GM21723 (cell line): ENCODE data around the gene SGTA.

Source experiments
- ATAC-seq: cut with Tn5 transposase; IDR thresholded peaks from one replicate; pipeline ENCODE4 v1.9.1; 2021; ENCODE audit warnings: mild to moderate bottlenecking, moderate library complexity; ENCODE audit not compliant: unreplicated experiment

SGTA gene

DNA sequence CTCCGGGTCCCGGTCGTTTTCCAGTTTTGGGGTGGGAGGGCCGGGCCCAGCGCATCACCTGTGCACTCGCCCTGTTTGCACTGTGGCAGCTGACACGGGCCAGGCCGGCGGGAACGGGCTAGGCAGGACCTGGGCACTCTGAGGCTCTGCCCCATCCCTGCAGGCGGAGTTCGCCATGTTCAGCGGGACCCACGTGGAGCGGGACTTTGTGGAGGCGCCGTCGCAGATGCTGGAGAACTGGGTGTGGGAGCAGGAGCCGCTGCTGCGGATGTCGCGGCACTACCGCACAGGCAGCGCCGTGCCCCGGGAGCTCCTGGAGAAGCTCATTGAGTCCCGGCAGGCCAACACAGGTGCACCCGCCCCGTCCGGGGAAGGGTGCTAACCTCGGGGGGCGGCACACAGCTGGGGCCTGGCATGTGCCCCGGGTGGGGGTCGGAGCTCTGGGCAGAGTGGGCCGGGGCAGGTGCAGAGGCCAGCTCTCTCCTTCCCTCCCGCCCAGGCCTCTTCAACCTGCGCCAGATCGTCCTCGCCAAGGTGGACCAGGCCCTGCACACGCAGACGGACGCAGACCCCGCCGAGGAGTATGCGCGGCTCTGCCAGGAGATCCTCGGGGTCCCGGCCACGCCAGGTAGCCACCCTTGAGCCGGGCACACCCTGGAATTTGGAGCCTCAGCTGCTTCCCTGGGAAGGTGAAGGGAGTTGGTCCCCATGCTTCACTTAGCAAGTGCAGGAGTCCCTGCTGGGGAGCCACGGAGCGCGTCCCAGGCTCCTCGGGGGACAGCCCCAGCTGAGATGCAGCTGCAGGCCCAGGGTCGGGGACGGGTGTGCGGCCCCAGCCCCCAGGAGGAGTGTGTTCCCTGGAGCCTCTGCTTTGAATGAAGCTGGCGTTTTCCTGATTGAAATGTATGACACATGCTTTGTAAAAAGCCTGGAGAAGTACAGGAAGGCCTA lies 27.3 kb upstream of the SGTA start:
- ATAC-seq = no peak

DNA sequence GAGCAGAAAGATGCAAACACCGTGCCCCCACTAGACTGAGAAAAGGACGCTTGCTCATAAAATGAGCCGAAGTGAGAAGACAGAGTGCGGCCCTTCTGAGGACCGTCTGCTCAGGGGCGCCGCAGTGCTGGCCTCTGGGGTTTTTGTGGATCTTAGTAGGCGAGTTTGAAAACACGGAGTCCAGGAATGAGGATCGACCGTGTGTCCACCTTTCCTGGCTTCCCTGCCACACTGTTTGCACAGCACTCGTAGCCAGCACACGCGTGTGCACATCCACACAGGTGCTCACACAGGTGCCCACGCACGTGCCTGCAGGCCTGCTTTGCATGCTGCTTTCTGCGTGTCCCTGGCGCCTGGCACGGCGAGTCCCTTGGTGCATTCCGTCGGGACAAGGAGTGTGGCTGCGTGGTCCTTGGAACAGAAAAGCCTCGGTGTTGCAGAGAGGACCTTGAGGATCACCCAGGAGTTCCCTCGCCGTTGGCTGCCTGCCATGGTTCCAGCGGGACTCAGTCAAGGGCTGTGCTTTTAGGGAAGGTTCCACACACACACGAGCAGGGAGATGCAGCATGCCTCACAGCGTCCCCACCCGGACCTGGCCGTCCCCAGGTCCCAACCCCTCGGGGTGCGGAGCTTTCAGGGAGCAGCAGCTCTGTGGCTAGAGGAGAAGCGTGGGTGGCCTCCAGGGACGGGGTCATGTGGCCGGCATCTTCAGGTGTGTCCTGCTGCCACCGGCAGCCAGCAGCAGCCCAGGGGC lies 26.5 kb upstream of the SGTA start:
- ATAC-seq = no peak

DNA sequence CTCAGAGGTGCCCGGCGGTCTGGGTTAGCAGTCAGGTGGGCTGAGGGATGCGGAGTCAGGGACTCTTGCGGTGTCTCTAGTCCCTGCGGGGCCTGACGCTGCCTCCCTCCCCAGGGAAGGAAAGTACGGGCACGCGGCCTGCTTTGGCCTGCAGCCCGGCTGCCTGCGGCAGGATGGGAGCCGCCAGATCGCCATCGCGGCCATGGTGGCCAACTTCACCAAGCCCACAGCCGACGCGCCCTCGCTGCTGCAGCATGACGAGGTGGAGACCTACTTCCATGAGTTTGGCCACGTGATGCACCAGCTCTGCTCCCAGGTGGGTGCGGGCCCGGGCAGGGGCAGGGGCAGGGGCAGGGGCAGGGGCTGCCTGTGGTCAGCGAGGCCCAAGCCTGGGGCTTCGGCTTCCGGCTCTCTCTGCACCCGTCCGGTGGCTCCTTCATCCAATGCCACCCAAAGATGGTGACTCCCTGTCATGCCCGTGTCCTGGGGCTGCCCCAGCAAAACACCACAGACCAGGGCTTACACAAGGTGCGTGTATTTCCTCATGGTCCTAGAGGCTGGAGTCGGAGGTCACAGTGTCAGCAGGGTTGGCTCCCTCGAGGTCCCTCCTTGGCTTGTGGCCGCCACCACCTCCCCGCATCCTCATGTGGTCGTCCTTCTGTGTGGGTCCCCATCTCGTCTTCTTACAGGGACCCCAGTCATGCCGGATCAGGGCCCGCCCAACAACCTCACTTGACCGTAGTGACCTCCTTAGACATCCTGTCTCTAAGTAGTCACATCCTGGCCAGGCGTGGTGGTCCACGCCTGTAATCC lies 25.3 kb upstream of the SGTA start:
- no peak for ATAC-seq

DNA sequence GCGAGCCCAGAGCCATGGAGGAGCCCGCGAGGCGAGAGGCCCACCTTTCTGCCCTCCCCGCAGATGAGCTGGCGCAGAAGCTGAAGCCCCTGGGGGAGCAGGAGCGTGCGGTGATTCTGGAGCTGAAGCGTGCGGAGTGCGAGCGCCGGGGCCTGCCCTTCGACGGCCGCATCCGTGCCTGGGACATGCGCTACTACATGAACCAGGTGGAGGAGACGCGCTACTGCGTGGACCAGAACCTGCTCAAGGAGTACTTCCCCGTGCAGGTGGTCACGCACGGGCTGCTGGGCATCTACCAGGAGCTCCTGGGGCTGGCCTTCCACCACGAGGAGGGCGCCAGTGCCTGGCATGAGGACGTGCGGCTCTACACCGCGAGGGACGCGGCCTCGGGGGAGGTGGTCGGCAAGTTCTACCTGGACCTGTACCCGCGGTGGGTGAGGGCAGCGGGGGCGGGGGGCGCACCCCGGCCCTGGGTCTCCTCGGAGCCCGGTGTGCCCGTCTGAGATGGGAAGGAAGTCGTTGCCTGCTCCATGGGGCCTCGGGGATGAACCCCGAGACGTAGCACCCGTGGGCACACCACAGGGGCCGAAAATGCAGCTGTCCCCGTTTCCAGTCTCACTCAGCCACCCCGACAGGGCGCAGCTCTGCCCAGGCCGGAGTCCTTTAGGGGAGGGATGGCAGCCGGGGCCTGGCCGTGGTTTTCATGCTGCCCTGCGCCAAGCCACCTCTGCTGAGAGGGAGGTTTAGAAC lies 24.5 kb upstream of the SGTA start:
- no peak for ATAC-seq

DNA sequence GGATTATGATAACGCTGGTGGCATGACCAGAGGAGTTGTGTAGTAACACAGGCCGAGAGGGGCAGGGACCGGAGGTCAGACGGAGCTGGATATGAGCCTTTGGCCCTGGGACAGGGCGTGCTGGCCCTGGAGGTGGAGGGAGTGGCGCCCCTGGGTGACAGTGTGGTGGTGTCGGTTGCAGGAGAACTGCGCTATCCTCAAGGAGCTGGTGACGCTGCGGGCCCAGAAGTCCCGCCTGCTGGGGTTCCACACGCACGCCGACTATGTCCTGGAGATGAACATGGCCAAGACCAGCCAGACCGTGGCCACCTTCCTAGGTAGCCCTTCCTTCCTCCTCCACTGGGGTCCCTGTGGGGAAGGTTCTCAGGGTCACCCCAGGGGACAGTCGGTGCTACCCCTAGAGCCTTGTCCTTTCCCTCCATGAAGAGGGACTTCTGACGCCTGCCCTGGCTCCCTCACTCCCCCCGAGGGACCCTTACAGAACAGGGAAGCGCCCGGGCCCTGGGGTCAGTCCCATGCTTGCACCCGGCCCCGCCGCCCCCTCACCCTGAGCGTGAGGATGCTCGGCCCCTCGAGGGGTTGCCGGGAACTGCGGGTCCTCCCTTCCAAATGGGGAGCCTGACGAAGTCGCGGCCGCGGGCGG lies 23.8 kb upstream of the SGTA start:
- no peak for ATAC-seq

DNA sequence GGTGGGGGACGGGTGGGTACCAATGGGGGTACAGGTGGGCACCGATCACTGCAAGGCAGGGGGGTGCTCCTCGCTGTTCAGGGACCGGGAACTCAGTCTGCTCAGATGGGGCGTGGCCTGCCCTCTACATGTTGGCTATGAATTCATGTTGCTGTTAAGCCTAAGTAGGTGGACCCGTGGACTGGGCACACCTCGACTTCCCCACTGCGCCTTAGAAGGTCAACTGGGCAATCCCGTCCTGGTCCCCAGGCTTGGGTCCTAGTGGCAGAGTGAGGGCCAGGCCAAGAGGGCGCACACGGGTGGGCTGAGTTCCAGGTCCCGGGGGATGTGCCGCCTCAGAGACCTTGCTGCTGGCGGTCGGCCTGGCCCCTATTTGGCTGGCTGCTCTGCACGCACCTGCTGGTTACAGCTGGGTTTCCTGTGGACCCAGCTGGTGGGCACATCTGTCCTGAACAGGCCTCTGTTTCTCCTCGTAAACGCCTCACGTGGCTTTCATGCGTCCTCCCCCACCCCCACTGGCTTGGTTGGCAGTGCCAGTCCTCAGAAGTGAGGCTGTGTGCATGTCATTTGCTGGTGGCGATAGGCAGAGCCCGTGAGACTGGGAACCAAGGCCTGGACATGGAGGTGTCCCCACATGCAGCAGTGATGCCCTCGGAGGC lies 23.0 kb upstream of the SGTA start:
- ATAC-seq = no peak

DNA sequence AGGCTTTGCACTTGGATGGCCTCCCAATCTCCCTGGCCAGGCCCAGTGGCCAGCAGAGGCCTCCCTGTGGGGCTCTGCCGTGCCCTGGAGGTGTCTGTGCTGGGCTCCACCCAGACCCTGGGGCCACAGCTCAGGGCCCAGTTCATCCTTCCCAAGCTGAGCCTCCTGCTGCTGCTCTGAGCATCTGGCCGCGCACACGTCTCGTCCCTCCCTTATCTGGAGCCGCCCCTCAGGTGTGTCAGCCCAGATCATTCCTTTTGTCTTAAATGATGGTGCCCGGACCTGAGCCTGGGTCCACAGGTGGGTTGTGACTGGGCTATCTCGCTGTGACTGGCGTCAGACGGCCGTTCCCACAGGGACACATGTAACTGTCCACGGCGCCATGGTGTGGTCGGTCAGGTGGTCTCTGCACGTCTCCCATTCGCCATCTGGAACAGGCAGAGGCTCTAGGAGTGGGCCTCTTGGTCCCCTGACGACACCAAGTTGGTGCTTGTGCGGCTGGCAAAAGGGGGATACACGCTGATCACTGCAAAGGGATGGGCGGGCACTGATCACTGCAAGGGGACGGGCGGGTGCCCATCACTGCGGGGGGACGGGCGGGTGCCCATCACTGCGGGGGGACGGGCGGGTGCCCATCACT lies 22.3 kb upstream of the SGTA start:
- ATAC-seq = no peak

DNA sequence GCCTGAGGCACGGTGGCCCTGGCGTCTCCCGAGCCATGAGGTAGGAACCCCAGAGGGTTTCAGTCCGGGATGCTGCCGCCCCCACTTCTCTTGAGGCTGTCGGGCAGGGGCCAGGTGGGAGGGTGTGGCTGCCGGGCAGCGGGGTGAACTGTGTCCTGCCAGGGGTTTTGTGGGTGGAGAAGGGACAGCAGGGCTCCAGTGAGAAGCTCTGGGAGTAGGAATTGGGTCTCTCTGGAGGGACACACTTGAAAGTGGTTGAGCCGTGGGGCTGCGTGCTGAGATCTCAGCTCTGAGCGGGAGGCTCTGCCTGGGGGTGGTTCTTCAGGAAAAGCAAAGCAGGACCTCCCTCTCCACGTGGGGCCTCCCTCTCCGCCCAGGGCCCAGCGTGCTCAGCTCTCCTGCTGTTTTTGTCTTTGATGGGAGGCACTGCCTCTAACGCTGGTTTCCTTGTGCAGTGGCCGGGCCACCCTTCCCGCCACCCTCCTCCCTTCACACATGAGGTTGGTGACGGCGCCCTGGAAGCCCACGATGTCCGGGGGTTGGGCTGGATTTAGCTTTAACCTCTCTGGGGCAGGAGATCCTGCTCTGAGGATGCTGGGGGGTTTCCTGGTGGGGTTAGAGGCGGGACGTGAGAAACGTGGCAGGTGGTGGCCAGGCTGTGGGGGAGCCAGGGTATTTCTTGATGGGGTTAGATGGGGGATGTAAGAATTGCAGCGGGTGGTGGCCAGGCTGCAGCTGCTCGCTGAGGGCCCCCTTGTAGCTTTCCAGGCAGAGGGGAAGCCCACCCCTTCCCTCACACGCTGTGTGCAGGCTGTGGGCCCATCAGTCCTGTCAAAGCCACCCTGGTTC lies 21.3 kb upstream of the SGTA start:
- no peak for ATAC-seq

DNA sequence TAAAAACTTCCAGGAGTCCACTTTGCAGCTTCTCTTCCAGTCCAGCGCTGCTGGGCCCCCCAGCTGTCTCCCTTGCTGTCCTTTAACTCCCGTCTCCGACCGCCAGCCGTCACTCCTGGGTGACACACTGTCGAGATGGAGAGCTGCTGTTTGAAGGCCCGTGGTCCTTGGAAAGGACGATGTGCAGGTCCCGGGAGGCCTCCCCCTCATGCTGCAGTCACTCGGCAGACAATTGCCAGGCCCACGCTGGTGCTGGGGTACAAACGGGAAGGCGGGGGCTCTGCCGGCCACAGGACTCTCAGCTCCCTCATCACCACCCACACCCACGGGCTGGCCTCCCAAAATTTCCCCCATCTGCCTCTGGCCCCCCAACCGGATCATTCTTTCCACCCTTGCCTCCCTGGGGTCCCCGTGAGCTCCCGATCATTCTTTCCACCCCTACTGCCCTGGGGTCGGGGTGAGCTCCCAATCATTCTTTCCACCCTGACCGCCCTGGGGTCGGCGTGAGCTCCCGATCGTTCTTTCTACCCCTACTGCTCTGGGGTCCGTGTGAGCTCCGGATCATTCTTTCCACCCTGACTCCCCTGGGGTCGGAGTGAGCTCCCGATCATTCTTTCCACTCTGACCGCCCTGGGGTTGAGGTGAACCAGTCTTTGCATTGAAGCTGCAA lies 20.5 kb upstream of the SGTA start:
- ATAC-seq = no peak

DNA sequence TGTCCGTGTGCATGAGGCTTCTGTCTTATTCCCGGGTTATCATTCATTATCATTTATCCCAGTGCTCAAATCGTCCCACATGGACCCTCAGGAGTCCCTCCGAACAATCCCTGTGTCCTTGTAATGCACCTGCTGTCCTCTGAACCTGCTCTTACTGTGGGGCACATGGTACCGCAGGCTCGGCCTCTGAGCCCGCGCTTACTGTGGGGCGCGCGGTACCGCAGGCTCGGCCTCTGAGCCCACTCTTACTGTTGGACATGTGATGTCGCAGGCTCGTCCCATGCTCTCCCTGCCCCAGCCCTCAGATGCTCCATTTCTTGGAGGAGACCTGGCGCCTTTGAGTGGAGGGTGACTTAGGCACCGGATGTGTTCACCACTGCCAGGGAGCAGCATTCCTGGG lies 19.8 kb upstream of the SGTA start:
- ATAC-seq = no peak

DNA sequence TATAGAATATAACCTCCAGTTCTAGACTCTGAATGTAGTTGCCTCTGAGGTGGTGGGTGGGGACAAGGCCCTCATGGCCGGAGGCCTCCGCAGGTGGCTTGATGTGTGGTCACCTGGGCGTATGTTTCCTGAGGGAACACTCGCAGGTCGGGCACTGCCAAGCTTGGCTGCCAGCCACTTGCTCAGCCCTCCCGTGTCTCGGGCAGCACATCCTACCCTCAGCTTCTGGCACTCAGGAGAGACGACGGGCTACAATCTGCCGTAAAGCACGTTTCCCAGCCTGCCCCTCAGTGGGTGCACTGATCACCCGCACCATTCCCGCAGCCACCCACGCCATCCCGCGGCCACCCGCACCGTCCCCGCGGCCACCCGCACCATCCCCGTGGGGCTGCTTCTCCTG lies 17.4 kb upstream of the SGTA start:
- ATAC-seq = no peak

DNA sequence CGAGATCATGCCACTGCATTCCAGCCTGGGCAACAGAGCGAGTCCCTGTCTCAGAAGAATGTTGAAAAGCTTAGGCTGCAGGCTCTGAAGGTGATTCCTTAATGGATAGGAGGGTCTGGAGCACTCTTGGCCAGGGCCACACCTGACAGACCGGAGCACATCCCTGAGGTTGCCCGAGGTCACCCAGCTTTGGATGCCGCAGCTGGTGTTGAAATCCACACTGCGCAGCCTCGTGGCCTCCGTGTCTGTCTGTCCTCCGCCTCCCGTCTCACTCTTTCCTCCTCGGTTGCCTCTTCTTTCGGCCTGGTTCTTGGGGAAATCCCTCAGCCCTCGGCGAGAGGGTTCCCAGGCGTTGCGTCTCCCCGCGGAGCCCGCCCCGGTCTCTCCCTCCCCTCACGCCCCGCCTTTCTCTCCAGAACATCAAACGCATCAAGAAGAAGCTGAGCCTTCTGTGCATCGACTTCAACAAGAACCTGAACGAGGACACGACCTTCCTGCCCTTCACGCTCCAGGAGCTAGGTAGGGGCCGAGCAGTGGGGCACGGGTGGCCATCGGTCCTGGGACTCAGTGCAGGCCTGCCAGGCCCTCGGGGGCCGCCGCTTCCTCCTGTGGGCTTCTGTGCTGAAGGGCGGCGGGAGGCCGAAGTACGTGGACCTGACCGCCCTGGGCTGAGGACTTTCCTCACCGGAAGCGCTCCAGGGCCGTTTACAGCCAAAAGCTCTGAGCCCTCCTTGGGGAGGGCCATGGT lies 16.4 kb upstream of the SGTA start:
- no peak for ATAC-seq

DNA sequence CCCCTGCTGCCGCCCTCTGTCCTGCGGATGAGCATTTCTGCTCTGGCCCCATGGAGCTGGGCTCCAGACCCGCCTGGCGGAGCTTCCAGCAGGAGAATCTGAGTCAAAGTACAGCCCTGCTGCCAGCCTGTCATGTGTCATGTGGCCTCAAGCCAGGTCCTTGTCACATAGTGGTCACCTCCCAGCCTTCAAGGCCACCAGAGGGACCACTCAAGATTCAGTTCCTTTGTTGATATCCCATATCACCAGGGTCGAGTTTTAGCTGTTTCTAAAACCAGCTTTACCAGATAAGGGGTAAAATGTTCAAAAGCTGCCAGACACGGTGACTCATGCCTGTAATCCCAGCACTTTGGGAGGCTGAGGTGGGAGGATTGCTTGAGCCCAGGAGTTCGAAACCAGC lies 15.7 kb upstream of the SGTA start:
- ATAC-seq = no peak

DNA sequence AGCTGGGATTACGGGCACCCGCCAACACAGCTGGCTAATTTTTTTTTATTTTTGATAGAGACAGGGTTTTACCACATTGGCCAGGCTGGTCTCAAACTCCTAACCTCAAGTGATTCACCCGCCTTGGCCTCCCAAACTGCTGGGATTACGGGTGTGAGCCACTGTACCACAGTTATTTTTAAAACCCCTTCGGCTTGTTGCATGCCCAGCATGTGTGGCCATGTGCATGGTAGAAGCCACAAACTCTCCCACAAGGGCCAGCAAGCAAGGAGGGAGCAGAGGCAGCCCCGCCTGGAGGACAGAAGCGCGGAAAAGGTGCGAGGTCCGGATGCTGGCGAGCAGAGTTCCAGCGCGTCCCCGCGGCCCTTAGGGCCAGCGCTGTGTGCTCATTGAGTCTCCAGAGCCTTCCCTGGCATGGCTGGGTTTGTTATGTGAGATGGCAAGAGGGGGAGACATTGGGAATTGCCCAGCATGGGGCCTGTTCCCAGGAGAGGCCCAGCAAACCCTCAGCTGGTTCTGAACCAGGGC lies 15.1 kb upstream of the SGTA start:
- ATAC-seq = no peak

DNA sequence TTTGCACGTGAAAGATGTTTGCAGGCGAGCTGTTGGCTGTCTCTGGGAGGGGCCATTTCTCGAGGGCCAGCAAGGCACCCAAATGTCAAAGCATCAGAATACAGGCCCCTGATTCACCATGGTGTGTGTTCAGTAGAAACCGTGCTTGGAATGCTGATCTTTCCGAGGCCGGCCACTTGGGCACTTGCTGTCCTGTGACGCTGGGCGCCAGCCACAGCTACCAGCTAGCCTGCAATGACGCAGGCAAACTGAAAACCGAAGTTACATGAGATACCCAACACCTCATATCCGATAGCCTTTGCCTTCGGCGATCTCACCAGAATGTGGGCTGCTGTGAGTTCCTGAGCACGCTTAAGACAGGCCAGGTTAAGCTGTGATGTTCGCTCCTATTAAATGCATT lies 14.2 kb upstream of the SGTA start:
- no peak for ATAC-seq

DNA sequence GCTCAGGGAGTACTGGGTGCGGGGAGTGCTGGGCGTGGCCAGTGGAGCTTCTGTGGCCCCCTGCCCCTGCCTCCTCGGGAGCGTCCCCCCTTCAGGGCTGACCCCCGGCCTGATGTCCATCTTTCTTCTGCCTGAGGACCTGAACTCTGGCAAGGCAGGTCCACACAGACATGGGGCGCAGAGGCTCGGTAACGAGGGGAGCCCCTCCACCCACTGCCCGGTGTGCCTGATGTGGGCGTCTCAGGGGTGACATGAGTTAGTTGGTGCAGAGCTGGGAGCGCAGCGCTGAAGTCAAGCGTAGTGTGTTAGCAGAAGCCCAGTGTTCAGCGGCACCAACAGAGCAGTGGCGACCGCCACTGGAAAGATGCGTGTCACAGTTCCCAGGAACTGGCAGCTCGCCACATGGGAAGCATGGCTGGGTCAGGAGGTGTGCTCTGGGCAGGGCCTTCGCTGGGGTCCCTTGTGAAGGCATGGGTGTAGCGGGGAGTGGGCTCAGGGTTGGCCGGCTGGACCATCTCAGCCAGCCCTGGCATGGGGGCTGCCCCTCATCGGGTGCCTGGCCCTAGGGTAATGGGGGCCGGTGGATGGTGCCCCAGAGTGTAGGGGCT lies 13.7 kb upstream of the SGTA start:
- ATAC-seq = no peak
